AG04450 (cell line): Measurements from ENCODE around the gene IRF1. TPM values are rescaled to one million over a fixed set of nuclear protein-coding genes. Genes with fewer than 3 reads are reported as not detected.
A peak's percentile ranks its signal among the peaks of the same experiment; 100 is the strongest.
"Not testable (repeated sequence)": the region's sequence is repeated elsewhere in the genome, so short reads cannot be mapped to it uniquely, and the experiment has no call there.

Source experiments
- CTCF ChIA-PET: fragments of 300-600, 350-600 bp; formaldehyde crosslinking; extraction: SDS; loops from one replicate; lab custom pipeline; 2022; ENCODE audit warnings: antibody characterized with exemption, inconsistent platforms; lab: Charles Lee
- POLR2A ChIA-PET: fragments of 350-600 bp; formaldehyde crosslinking; extraction: SDS; loops from one replicate; lab custom pipeline; 2021; ENCODE audit warnings: antibody characterized with exemption, inconsistent platforms; lab: Yijun Ruan, JAX
- DNase-seq: peaks from one replicate; pipeline ENCODE4 v3.0.0-alpha.2; 2011; ENCODE audit warnings: low read depth, low spot score
- H3K27ac ChIP-seq: one replicate; pipeline ENCODE4 v1.5.1; 2012; ENCODE audit warnings: low read depth, low read length, control low read depth
- H3K27me3 ChIP-seq: one replicate; pipeline ENCODE4 v1.6.0; 2012; ENCODE audit warnings: low read length; ENCODE audit not compliant: control insufficient read depth, insufficient read depth
- H3K4me3 ChIP-seq: 2 replicates; pipeline ENCODE4 v1.5.1; 2011; ENCODE audit warnings: mild to moderate bottlenecking, low read depth, low read length, control low read depth
- H3K9me3 ChIP-seq: 2 replicates; pipeline ENCODE4 v1.5.1; 2012; ENCODE audit warnings: low read length; ENCODE audit not compliant: control insufficient read depth, insufficient read depth
- polyA plus RNA-seq: library from polyadenylated mRNA; depleted of rRNA; stranded (reverse); fragments of >200 nt; gene quantifications from 2 replicates; pipeline ENCODE4 v1.2.3, GENCODE V29; 2011
- TF ChIP-seq, protein P1 (sequence below): IDR thresholded peaks from 2 replicates; pipeline ENCODE4 v1.5.1; 2011; ENCODE audit warnings: low read depth, low read length, control low read depth, inconsistent platforms

IRF1 gene
- polyA plus RNA-seq, 1 experiment, result 22.6 TPM

GRCh38 chr5:132525299-132525724 is 34.7 kb upstream of the IRF1 start:
- H3K27me3 ChIP-seq, result peaks cover 9% of the 10 kb centered on the region
- no peaks in the 10 kb centered on the region for H3K9me3 ChIP-seq
- CTCF ChIA-PET, result interaction anchor here (0.9 to 2.9 kb wide), 4 partner anchors 11 to 358 kb away, joined by 3 to 32 read pairs (median 18); no protein-coding TSS in a partner anchor
- TF ChIP-seq, protein P1, sequence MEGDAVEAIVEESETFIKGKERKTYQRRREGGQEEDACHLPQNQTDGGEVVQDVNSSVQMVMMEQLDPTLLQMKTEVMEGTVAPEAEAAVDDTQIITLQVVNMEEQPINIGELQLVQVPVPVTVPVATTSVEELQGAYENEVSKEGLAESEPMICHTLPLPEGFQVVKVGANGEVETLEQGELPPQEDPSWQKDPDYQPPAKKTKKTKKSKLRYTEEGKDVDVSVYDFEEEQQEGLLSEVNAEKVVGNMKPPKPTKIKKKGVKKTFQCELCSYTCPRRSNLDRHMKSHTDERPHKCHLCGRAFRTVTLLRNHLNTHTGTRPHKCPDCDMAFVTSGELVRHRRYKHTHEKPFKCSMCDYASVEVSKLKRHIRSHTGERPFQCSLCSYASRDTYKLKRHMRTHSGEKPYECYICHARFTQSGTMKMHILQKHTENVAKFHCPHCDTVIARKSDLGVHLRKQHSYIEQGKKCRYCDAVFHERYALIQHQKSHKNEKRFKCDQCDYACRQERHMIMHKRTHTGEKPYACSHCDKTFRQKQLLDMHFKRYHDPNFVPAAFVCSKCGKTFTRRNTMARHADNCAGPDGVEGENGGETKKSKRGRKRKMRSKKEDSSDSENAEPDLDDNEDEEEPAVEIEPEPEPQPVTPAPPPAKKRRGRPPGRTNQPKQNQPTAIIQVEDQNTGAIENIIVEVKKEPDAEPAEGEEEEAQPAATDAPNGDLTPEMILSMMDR, result no peak
- POLR2A ChIA-PET, result no interaction called here
- H3K4me3 ChIP-seq, result no peak overlapping the region
- no peak for DNase-seq
- no peak overlapping the region for H3K27ac ChIP-seq

GRCh38 chr5:132524877-132525276 is 34.3 kb upstream of the IRF1 start:
- DNase-seq, CTCF ChIA-PET, H3K27ac ChIP-seq, POLR2A ChIA-PET, H3K4me3 ChIP-seq, H3K9me3 ChIP-seq, H3K27me3 ChIP-seq: not testable (repeated sequence)

GRCh38 chr5:132522067-132522466 is 31.5 kb upstream of the IRF1 start:
- H3K4me3 ChIP-seq, H3K9me3 ChIP-seq, DNase-seq, H3K27me3 ChIP-seq, H3K27ac ChIP-seq, POLR2A ChIA-PET: not testable (repeated sequence)
- CTCF ChIA-PET, result interaction anchor here (0.7 kb wide), 1 partner anchor 74 kb away, joined by 3 read pairs; no protein-coding TSS in a partner anchor

- POLR2A ChIA-PET, DNase-seq, H3K9me3 ChIP-seq, CTCF ChIA-PET, H3K4me3 ChIP-seq, H3K27ac ChIP-seq, H3K27me3 ChIP-seq: not testable (repeated sequence)
Observed at GRCh38 chr5:132513618-132514336, 23.2 kb upstream of the IRF1 start.

- Histone ChIP-seq H3K9me3 (peaks cover 8% of the 10 kb centered on the region), H3K27ac (no peak overlapping the region), H3K27me3 (no peaks in the 10 kb centered on the region), H3K4me3 (no peak overlapping the region)
- ChIA-PET POLR2A (interaction anchor here (0.6 to 1.4 kb wide), 7 partner anchors 12 to 283 kb away, joined by 3 to 6 read pairs (median 4); partner anchors contain the start of gene IRF1), CTCF (interaction anchor here (2.0 to 4.5 kb wide), 3 partner anchors 17 to 310 kb away, joined by 9 to 31 read pairs (median 25); no protein-coding TSS in a partner anchor)
- DNase-seq, result peak; percentile 86
- TF ChIP-seq, protein P1, result no peak
Observed at GRCh38 chr5:132510076-132510475, 19.5 kb upstream of the IRF1 start.

GRCh38 chr5:132506094-132506692 is 15.6 kb upstream of the IRF1 start:
- POLR2A ChIA-PET, result interaction anchor here (1.1 to 2.9 kb wide), 4 partner anchors 9 to 118 kb away, joined by 3 to 30 read pairs (median 10); partner anchors contain the start of gene IRF1
- Histone ChIP-seq H3K27ac (peak overlapping the region; percentile 98), H3K9me3 (no peaks in the 10 kb centered on the region), H3K4me3 (peak overlapping the region; percentile 20), H3K27me3 (no peaks in the 10 kb centered on the region)
- CTCF ChIA-PET, result interaction anchor here (0.5 to 11.9 kb wide), 14 partner anchors 8 to 442 kb away, joined by 3 to 209 read pairs (median 4); partner anchors contain the start of gene IRF1
- peak; percentile 96 for DNase-seq
- TF ChIP-seq, protein P1, result peak; percentile 85
